VCaP (cell line): ENCODE results near the gene MEIOB.
"Not testable (repeated sequence)": the region's sequence is repeated elsewhere in the genome, so short reads cannot be mapped to it uniquely, and the experiment has no call there.

ENCODE experiments used
- H3K27ac ChIP-seq: fragments of 450-650 bp; 2 replicates; pipeline ENCODE4 v1.5.1; 2017
- CTCF ChIP-seq: fragments of 450-650 bp; conservative IDR thresholded peaks from 2 replicates; pipeline ENCODE4 v1.5.1; 2017; ENCODE audit warnings: mild to moderate bottlenecking, moderate library complexity

The MEIOB gene

GRCh38 chr16:1809281-1809801 is 62.6 kb downstream of the MEIOB start:
- H3K27ac ChIP-seq: no peak overlapping the region
- TF ChIP-seq CTCF: no peak

GRCh38 chr16:1808691-1809090 is 63.3 kb downstream of the MEIOB start:
- TF ChIP-seq CTCF: no peak
- H3K27ac ChIP-seq: no peak overlapping the region

GRCh38 chr16:1807626-1808025 is 64.3 kb downstream of the MEIOB start:
- H3K27ac ChIP-seq: no peak overlapping the region
- TF ChIP-seq CTCF: no peak

GRCh38 chr16:1800701-1801100 is 71.3 kb downstream of the MEIOB start:
- no peak for TF ChIP-seq CTCF

GRCh38 chr16:1799263-1799662 is 72.7 kb downstream of the MEIOB start:
- not testable (repeated sequence) for H3K27ac ChIP-seq

More at GRCh38 chr16:1800701-1801100, 71.3 kb downstream of the MEIOB start:
- H3K27ac ChIP-seq: peak overlapping the region; percentile 20; the same call in 1 of the 2 replicates

- no peak overlapping the region for H3K27ac ChIP-seq
- no peak for TF ChIP-seq CTCF
Observed at GRCh38 chr16:1794908-1795666, 76.9 kb downstream of the MEIOB start.

GRCh38 chr16:1794221-1794871 is 77.6 kb downstream of the MEIOB start:
- no peak for TF ChIP-seq CTCF
- H3K27ac ChIP-seq: no peak overlapping the region
